H9 (cell line): ENCODE results near the gene ABCC11. TPM values are rescaled to one million over a fixed set of nuclear protein-coding genes. Genes with fewer than 3 reads are reported as not detected.

Experiments used
- DNase-seq: peaks from one replicate; pipeline ENCODE4 v3.0.0-alpha.2; 2017
- H2AFZ ChIP-seq: one replicate; pipeline ENCODE4 v1.6.1; 2013; ENCODE audit warnings: mild to moderate bottlenecking, low read length, control low read depth, moderate library complexity
- H2AK5ac ChIP-seq: 2 replicates; pipeline ENCODE4 v1.6.1; 2013; ENCODE audit warnings: low read length, control low read depth, mixed read lengths; ENCODE audit not compliant: insufficient read length
- H2BK120ac ChIP-seq: one replicate; pipeline ENCODE4 v1.6.1; 2013; ENCODE audit warnings: low read depth, mild to moderate bottlenecking, low read length, control low read depth, inconsistent platforms; ENCODE audit not compliant: poor library complexity, severe bottlenecking
- H2BK12ac ChIP-seq: 2 replicates; pipeline ENCODE4 v1.6.1; 2013; ENCODE audit warnings: low read length, control low read depth, mixed read lengths, low read depth; ENCODE audit not compliant: insufficient read length
- H2BK15ac ChIP-seq: 2 replicates; pipeline ENCODE4 v1.6.1; 2013; ENCODE audit warnings: low read depth, low read length, control low read depth
- H2BK20ac ChIP-seq: one replicate; pipeline ENCODE4 v1.6.1; 2013; ENCODE audit warnings: low read depth, mild to moderate bottlenecking, low read length, control low read depth, inconsistent platforms; ENCODE audit not compliant: poor library complexity, severe bottlenecking
- H2BK5ac ChIP-seq: 2 replicates; pipeline ENCODE4 v1.6.1; 2013; ENCODE audit warnings: low read length, control low read depth, mixed read lengths; ENCODE audit not compliant: insufficient read length
- H3K14ac ChIP-seq: 2 replicates; pipeline ENCODE4 v1.6.1; 2013; ENCODE audit warnings: low read length, control low read depth; ENCODE audit not compliant: insufficient read depth
- H3K18ac ChIP-seq: 2 replicates; pipeline ENCODE4 v1.6.1; 2013; ENCODE audit warnings: low read depth, mild to moderate bottlenecking, mixed read lengths, low read length, control low read depth; ENCODE audit not compliant: insufficient read length
- H3K23ac ChIP-seq: 2 replicates; pipeline ENCODE4 v1.6.1; 2013; ENCODE audit warnings: low read length, control low read depth, mixed read lengths, low read depth; ENCODE audit not compliant: insufficient read length
- H3K23me2 ChIP-seq: 2 replicates; pipeline ENCODE4 v1.6.1; 2013; ENCODE audit warnings: low read depth, mild to moderate bottlenecking, mixed read lengths, low read length, control low read depth; ENCODE audit not compliant: insufficient read length, poor library complexity, severe bottlenecking
- H3K27ac ChIP-seq: 2 replicates; pipeline ENCODE4 v1.5.1; 2013; ENCODE audit warnings: low read length, control low read depth, mixed read lengths, low read depth; ENCODE audit not compliant: insufficient read length
- H3K27me3 ChIP-seq: 2 replicates; pipeline ENCODE4 v1.6.1; 2013; ENCODE audit warnings: low read length, control low read depth, inconsistent platforms; ENCODE audit not compliant: insufficient read depth
- H3K4ac ChIP-seq: 2 replicates; pipeline ENCODE4 v1.6.1; 2013; ENCODE audit warnings: low read depth, mild to moderate bottlenecking, control low read depth, inconsistent platforms, low read length, moderate library complexity
- H3K4me1 ChIP-seq: 2 replicates; pipeline ENCODE4 v1.6.1; 2013; ENCODE audit warnings: low read length, control low read depth, inconsistent platforms; ENCODE audit not compliant: insufficient read depth
- H3K4me2 ChIP-seq: 2 replicates; pipeline ENCODE4 v1.6.1; 2013; ENCODE audit warnings: low read length, control low read depth, mixed read lengths; ENCODE audit not compliant: insufficient read length, insufficient read depth
- H3K56ac ChIP-seq: 2 replicates; pipeline ENCODE4 v1.6.1; 2013; ENCODE audit warnings: low read depth, mild to moderate bottlenecking, mixed read lengths, low read length, control low read depth; ENCODE audit not compliant: insufficient read length
- H3K79me1 ChIP-seq: 2 replicates; pipeline ENCODE4 v1.6.1; 2013; ENCODE audit warnings: low read depth, mild to moderate bottlenecking, moderate library complexity, low read length, control low read depth, inconsistent platforms; ENCODE audit not compliant: insufficient read depth, poor library complexity, severe bottlenecking
- H3K79me2 ChIP-seq: 2 replicates; pipeline ENCODE4 v1.6.1; 2013; ENCODE audit warnings: low read length, control low read depth, inconsistent platforms; ENCODE audit not compliant: insufficient read depth
- H3K9ac ChIP-seq: 2 replicates; pipeline ENCODE4 v1.6.1; 2013; ENCODE audit warnings: low read length, control low read depth, mixed read lengths; ENCODE audit not compliant: insufficient read length; ENCODE audit errors: extremely low read depth
- H3K9me3 ChIP-seq: one replicate; pipeline ENCODE4 v1.6.1; 2013; ENCODE audit warnings: low read depth, low read length, inconsistent platforms; ENCODE audit not compliant: control insufficient read depth
- H3T11ph ChIP-seq: one replicate; pipeline ENCODE4 v1.6.1; 2013; ENCODE audit warnings: mild to moderate bottlenecking, low read length, control low read depth, inconsistent platforms
- H4K20me1 ChIP-seq: one replicate; pipeline ENCODE4 v1.6.1; 2013; ENCODE audit not compliant: control insufficient read depth, insufficient read length, insufficient read depth
- H4K5ac ChIP-seq: 2 replicates; pipeline ENCODE4 v1.6.1; 2013; ENCODE audit warnings: low read depth, mild to moderate bottlenecking, mixed read lengths, low read length, control low read depth; ENCODE audit not compliant: insufficient read length
- H4K8ac ChIP-seq: replicated peaks from 2 replicates; pipeline ENCODE4 v1.6.1; 2013; ENCODE audit warnings: low read length, control low read depth, mixed read lengths, low read depth; ENCODE audit not compliant: insufficient read length
- H4K91ac ChIP-seq: 2 replicates; pipeline ENCODE4 v1.6.1; 2013; ENCODE audit warnings: low read depth, mild to moderate bottlenecking, moderate library complexity, mixed read lengths, low read length, control low read depth; ENCODE audit not compliant: insufficient read length
- H3K27ac Mint-ChIP-seq, 3 experiments: 2 replicates in 2 of 3; 3 replicates in 1 of 3; pipeline ENCODE4 v1.8.0; 2020 to 2021; ENCODE audit warnings: mixed read lengths in 3 of 3, mild to moderate bottlenecking in 1 of 3, moderate library complexity in 1 of 3
- H3K27me3 Mint-ChIP-seq: 2 replicates; pipeline ENCODE4 v1.8.0; 2021; ENCODE audit warnings: low read depth, mild to moderate bottlenecking, moderate library complexity, mixed read lengths
- H3K36me3 Mint-ChIP-seq, 3 experiments: 2 replicates in 2 of 3; 3 replicates in 1 of 3; pipeline ENCODE4 v1.8.0; 2020 to 2021; ENCODE audit warnings: low read depth in 3 of 3, mixed read lengths in 3 of 3; ENCODE audit not compliant: insufficient read depth in 1 of 3
- H3K4me1 Mint-ChIP-seq, 2 experiments: 2 replicates each; pipeline ENCODE4 v1.8.0; 2020; ENCODE audit warnings: mixed read lengths in 2 of 2
- H3K4me3 Mint-ChIP-seq, 2 experiments: 2 replicates in 1 of 2; 3 replicates in 1 of 2; pipeline ENCODE4 v1.8.0; 2020 to 2021; ENCODE audit warnings: mild to moderate bottlenecking in 2 of 2, mixed read lengths in 2 of 2, moderate library complexity in 1 of 2
- H3K9me3 Mint-ChIP-seq, 2 experiments: 2 replicates in 1 of 2; 3 replicates in 1 of 2; pipeline ENCODE4 v1.8.0; 2020; ENCODE audit warnings: mild to moderate bottlenecking in 2 of 2, mixed read lengths in 2 of 2, moderate library complexity in 1 of 2
- WGBS: extraction: QIAGEN DNeasy Blood & Tissue Kit; methylation state at CpG from one replicate; pipeline ENCODE4 v1.1.7; 2013; ENCODE audit warnings: missing lambda C conversion rate, low lambda C conversion rate, mixed read lengths; ENCODE audit not compliant: insufficient read length; ENCODE audit errors: extremely low coverage; 5-methylcytosine and 5-hydroxymethylcytosine counted together
- total RNA-seq: library from RNA; stranded (reverse); gene quantifications from 2 replicates; pipeline ENCODE4 v1.2.1, GENCODE V29; 2021
- TF ChIP-seq, protein P1 (sequence below): fragments of 200-600 bp; sonication (generic); conservative IDR thresholded peaks from 3 replicates; pipeline ENCODE4 v1.8.0; 2021; ENCODE audit warnings: antibody characterized with exemption, mild to moderate bottlenecking

Gene ABCC11
- total RNA-seq, 1 experiment from 2014 or later = 0.33 TPM

DNA sequence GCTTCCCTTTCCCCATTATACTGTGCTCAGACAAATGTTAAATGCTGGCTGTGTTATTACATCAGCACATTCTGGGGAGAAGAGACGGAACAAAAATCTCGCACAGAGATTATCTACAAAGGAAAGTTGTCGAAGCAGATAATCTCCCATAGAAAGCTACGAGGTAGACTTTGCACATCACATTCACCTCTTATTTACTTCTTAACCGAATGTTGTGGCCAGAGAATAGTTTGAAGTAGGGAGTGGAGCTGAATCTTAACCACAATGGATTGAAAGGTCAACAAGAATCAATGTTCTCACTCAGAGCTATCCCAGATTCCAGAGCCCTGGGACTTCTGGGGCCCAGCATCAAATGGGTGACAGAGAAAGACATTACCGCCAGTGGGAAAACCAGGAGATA is 31.6 kb downstream of the ABCC11 start:
- DNase-seq = no peak
- Histone ChIP-seq H3T11ph (no peak overlapping the region), H3K23me2 (no peaks in the 10 kb centered on the region), H3K79me2 (no peaks in the 10 kb centered on the region), H3K14ac (no peak overlapping the region), H2AK5ac (no peak overlapping the region), H4K91ac (no peak overlapping the region), H3K23ac (no peak overlapping the region), H2BK120ac (no peak overlapping the region), H2BK12ac (no peak overlapping the region), H2BK5ac (no peak overlapping the region), H3K4me2 (no peak overlapping the region), H3K27me3 (no peaks in the 10 kb centered on the region), H3K9me3 (no peaks in the 10 kb centered on the region), H3K79me1 (no peaks in the 10 kb centered on the region), H2AFZ (no peak overlapping the region), H3K27ac (no peak overlapping the region), H2BK20ac (no peak overlapping the region), H3K56ac (no peak overlapping the region), H4K8ac (no peak overlapping the region), H4K20me1 (no peaks in the 10 kb centered on the region), H4K5ac (no peak overlapping the region), H3K18ac (no peak overlapping the region), H3K9ac (no peak overlapping the region), H3K4ac (no peak overlapping the region), H3K4me1 (no peaks in the 10 kb centered on the region), H2BK15ac (no peak overlapping the region)
- Mint-ChIP-seq H3K4me1 (peaks cover 3 to 6% of the 10 kb centered on the region in 2 experiments; a peak in 2 of 4 replicates), H3K4me3 (no peak overlapping the region), H3K9me3 (no peaks in the 10 kb centered on the region), H3K27me3 (no peaks in the 10 kb centered on the region; the same call in 1 of the 2 replicates), H3K27ac (no peak overlapping the region; a peak in 1 of 7 replicates), H3K36me3 (no peaks in the 10 kb centered on the region)
- no CpG with 5 or more reads among the region's 6 CpGs for WGBS
- TF ChIP-seq, protein P1, sequence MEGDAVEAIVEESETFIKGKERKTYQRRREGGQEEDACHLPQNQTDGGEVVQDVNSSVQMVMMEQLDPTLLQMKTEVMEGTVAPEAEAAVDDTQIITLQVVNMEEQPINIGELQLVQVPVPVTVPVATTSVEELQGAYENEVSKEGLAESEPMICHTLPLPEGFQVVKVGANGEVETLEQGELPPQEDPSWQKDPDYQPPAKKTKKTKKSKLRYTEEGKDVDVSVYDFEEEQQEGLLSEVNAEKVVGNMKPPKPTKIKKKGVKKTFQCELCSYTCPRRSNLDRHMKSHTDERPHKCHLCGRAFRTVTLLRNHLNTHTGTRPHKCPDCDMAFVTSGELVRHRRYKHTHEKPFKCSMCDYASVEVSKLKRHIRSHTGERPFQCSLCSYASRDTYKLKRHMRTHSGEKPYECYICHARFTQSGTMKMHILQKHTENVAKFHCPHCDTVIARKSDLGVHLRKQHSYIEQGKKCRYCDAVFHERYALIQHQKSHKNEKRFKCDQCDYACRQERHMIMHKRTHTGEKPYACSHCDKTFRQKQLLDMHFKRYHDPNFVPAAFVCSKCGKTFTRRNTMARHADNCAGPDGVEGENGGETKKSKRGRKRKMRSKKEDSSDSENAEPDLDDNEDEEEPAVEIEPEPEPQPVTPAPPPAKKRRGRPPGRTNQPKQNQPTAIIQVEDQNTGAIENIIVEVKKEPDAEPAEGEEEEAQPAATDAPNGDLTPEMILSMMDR = no peak
